ENCODE data around the gene MYT1.

The MYT1 gene

GRCh38 chr20:64265201-64265600 is 100.9 kb downstream of the MYT1 start:
- Histone ChIP-seq H3K9me3 (ENCODE audit: low read length) (no peaks in the 10 kb centered on the region), H3K36me3 (ENCODE audit: insufficient read depth, low read length) (peaks cover 36% of the 10 kb centered on the region), H3K4me2 (ENCODE audit: low read length) (no peak overlapping the region), H2AFZ (ENCODE audit: low read length) (no peak overlapping the region), H3K9me2 (ENCODE audit: low read depth, low read length) (no peaks in the 10 kb centered on the region), H3K9ac (ENCODE audit: low read length) (no peak overlapping the region), H3K4me1 (ENCODE audit: insufficient read depth, low read length, severe bottlenecking) (peaks cover 20% of the 10 kb centered on the region), H3F3A (ENCODE audit: insufficient read depth, low read length) (no peaks in the 10 kb centered on the region), H3K27me3 (ENCODE audit: insufficient read depth, low read length) (no peaks in the 10 kb centered on the region), H3K4me3 (ENCODE audit: low read depth, low read length, poor library complexity, severe bottlenecking) (no peak overlapping the region), H4K20me1 (ENCODE audit: insufficient read depth, low read length) (no peaks in the 10 kb centered on the region), H3K79me2 (ENCODE audit: insufficient read depth, low read length) (no peaks in the 10 kb centered on the region), H3K27ac (ENCODE audit: low read depth, low read length, poor library complexity, severe bottlenecking) (no peak overlapping the region)
- TF ChIP-seq EZH2 (IDR thresholded peaks at IDR 0.05; ENCODE audit: borderline replicate concordance, low read length) (no peak), CTCF (IDR thresholded peaks at IDR 0.05; ENCODE audit: low read length) (no peak)

- no peak overlapping the region for H3K9ac ChIP-seq (ENCODE audit: low read length)
- no peaks in the 10 kb centered on the region for H3K79me2 ChIP-seq (ENCODE audit: insufficient read depth, low read length)
- no peak overlapping the region for H2AFZ ChIP-seq (ENCODE audit: low read length)
- no peak overlapping the region for H3K4me3 ChIP-seq (ENCODE audit: low read depth, low read length, poor library complexity, severe bottlenecking)
- H3F3A ChIP-seq (ENCODE audit: insufficient read depth, low read length), result no peaks in the 10 kb centered on the region
- H3K9me2 ChIP-seq (ENCODE audit: low read depth, low read length), result no peaks in the 10 kb centered on the region
- H3K36me3 ChIP-seq (ENCODE audit: insufficient read depth, low read length), result peaks cover 36% of the 10 kb centered on the region
- H3K4me1 ChIP-seq (ENCODE audit: insufficient read depth, low read length, severe bottlenecking), result peaks cover 13% of the 10 kb centered on the region
- no peak overlapping the region for H3K4me2 ChIP-seq (ENCODE audit: low read length)
- TF ChIP-seq EZH2 (IDR thresholded peaks at IDR 0.05; ENCODE audit: borderline replicate concordance, low read length), result no peak
- TF ChIP-seq CTCF (IDR thresholded peaks at IDR 0.05; ENCODE audit: low read length), result no peak
- H3K27ac ChIP-seq (ENCODE audit: low read depth, low read length, poor library complexity, severe bottlenecking), result no peak overlapping the region
- H3K27me3 ChIP-seq (ENCODE audit: insufficient read depth, low read length), result no peaks in the 10 kb centered on the region
- H4K20me1 ChIP-seq (ENCODE audit: insufficient read depth, low read length), result no peaks in the 10 kb centered on the region
- H3K9me3 ChIP-seq (ENCODE audit: low read length), result no peaks in the 10 kb centered on the region
Measured at GRCh38 chr20:64266988-64267387, 102.7 kb downstream of the MYT1 start.

DNA sequence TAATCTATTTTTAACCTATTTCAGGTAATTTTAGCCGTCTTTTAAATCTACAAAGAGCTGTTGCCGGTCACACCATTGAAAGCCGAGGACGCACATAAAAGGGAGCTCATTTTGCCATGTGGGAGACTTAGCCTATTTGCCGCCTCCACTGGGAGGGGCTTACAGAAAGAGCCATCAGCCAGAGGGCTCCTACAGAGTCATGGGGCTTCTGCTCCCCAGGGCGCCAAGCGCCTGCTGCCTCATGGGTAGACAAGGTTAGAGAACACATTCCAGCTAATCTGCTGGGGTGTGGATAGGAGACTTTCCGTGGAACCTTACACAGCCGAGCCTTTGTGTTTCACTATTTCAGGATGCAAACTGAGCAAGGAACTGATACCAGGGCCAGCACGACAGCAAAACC is 103.9 kb downstream of the MYT1 start:
- Histone ChIP-seq H3K79me2 (ENCODE audit: insufficient read depth, low read length) (no peaks in the 10 kb centered on the region), H3K9me3 (ENCODE audit: low read length) (no peaks in the 10 kb centered on the region), H2AFZ (ENCODE audit: low read length) (no peak overlapping the region), H3K9ac (ENCODE audit: low read length) (no peak overlapping the region), H3K4me2 (ENCODE audit: low read length) (no peak overlapping the region), H3K27ac (ENCODE audit: low read depth, low read length, poor library complexity, severe bottlenecking) (no peak overlapping the region), H3K4me3 (ENCODE audit: low read depth, low read length, poor library complexity, severe bottlenecking) (no peak overlapping the region), H3K9me2 (ENCODE audit: low read depth, low read length) (no peaks in the 10 kb centered on the region), H3F3A (ENCODE audit: insufficient read depth, low read length) (no peaks in the 10 kb centered on the region), H4K20me1 (ENCODE audit: insufficient read depth, low read length) (no peaks in the 10 kb centered on the region), H3K36me3 (ENCODE audit: insufficient read depth, low read length) (peaks cover 36% of the 10 kb centered on the region), H3K4me1 (ENCODE audit: insufficient read depth, low read length, severe bottlenecking) (peaks cover 13% of the 10 kb centered on the region), H3K27me3 (ENCODE audit: insufficient read depth, low read length) (no peaks in the 10 kb centered on the region)
- no peak for TF ChIP-seq CTCF (IDR thresholded peaks at IDR 0.05; ENCODE audit: low read length)

Data from OCI-LY1 (cell line).